AG10803 (cell line): Measurements from ENCODE around the gene SRGN.

Experiments
- DNase-seq: peaks from one replicate; pipeline ENCODE4 v3.0.0; 2010; ENCODE audit warnings: low read depth
- H3K4me3 ChIP-seq: 2 replicates; pipeline ENCODE4 v1.5.1; 2011; ENCODE audit warnings: mild to moderate bottlenecking, low read length, control low read depth
- CTCF ChIP-seq: conservative IDR thresholded peaks from 2 replicates; pipeline ENCODE4 v1.5.1; 2011; ENCODE audit warnings: mild to moderate bottlenecking, low read length, control low read depth, inconsistent platforms

The SRGN gene

GRCh38 chr10:69056129-69056528 lies 31.8 kb upstream of the SRGN start:
- no peak overlapping the region for H3K4me3 ChIP-seq
- TF ChIP-seq CTCF = no peak

GRCh38 chr10:69056536-69057260 lies 31.2 kb upstream of the SRGN start:
- no peak overlapping the region for H3K4me3 ChIP-seq
- TF ChIP-seq CTCF = no peak
- no peak for DNase-seq

More at GRCh38 chr10:69056129-69056528, 31.8 kb upstream of the SRGN start:
- DNase-seq = peak; percentile 11

- H3K4me3 ChIP-seq = no peak overlapping the region
- DNase-seq = no peak
These were observed 30.5 kb upstream of the SRGN start for GRCh38 chr10:69057261-69057950.

GRCh38 chr10:69057951-69058297 lies 30.0 kb upstream of the SRGN start:
- no peak overlapping the region for H3K4me3 ChIP-seq
- no peak for TF ChIP-seq CTCF
- DNase-seq = peak; percentile 62

More at GRCh38 chr10:69057261-69057950, 30.5 kb upstream of the SRGN start:
- TF ChIP-seq CTCF = no peak

- TF ChIP-seq CTCF = no peak
- DNase-seq = no peak
- no peak overlapping the region for H3K4me3 ChIP-seq
These were observed 27.6 kb upstream of the SRGN start for GRCh38 chr10:69060127-69060798.

GRCh38 chr10:69061305-69062161 lies 26.4 kb upstream of the SRGN start:
- peak overlapping the region; percentile 48 for H3K4me3 ChIP-seq
- peak; percentile 98 for DNase-seq
- no peak for TF ChIP-seq CTCF
